Transverse colon (tissue), 3 donors: ENCODE data around the gene MPRIP.

ENCODE experiments used
- POLR2A ChIP-seq: fragments of 450-650 bp; IDR thresholded peaks from one replicate; pipeline ENCODE4 v1.6.1; 2016; ENCODE audit warnings: antibody characterized with exemption, mild to moderate bottlenecking, moderate library complexity
- TF ChIP-seq, protein P1 (sequence below), 5 experiments: fragments of 200-600 bp in 3 of 5; fragments of 450-650 bp in 2 of 5; sonication (generic) in 3 of 5; IDR thresholded peaks; 1 replicate in 2 of 5; 2 replicates in 3 of 5; pipeline ENCODE4 v1.5.1; 2016 to 2017; ENCODE audit warnings: antibody characterized with exemption in 5 of 5, inconsistent platforms in 3 of 5, mild to moderate bottlenecking in 2 of 5, moderate library complexity in 1 of 5

DNA sequence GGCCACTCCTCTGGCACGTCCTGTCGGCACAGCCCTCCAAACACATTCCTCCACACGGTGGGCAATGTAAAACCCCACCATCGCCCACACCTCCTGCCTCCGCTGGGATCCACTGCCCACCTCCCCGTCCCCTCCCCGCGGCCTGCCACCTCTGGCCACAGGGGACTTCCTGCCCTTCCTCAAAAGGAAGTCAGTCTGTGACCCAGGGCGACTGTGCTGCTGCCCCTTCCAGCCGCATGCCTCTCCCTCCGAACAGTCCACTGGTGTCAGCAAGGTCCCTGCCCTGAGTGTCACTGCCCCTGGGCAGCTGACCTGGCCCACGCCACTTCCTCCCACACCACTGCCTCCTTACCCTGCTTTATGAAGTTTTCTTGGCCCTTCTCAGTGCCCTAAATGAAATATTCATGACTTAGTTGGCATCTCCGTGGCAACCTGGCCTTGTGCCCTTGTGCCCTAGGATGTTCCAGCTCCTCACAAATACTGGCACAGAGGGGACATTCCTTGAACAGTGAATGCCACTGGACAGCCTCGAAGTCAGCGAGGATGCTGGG lies 161.9 kb downstream of the MPRIP start:
- TF ChIP-seq, protein P1, sequence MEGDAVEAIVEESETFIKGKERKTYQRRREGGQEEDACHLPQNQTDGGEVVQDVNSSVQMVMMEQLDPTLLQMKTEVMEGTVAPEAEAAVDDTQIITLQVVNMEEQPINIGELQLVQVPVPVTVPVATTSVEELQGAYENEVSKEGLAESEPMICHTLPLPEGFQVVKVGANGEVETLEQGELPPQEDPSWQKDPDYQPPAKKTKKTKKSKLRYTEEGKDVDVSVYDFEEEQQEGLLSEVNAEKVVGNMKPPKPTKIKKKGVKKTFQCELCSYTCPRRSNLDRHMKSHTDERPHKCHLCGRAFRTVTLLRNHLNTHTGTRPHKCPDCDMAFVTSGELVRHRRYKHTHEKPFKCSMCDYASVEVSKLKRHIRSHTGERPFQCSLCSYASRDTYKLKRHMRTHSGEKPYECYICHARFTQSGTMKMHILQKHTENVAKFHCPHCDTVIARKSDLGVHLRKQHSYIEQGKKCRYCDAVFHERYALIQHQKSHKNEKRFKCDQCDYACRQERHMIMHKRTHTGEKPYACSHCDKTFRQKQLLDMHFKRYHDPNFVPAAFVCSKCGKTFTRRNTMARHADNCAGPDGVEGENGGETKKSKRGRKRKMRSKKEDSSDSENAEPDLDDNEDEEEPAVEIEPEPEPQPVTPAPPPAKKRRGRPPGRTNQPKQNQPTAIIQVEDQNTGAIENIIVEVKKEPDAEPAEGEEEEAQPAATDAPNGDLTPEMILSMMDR (IDR thresholded peaks at IDR 0.05), result no peak
- TF ChIP-seq POLR2A, result no peak
